NCI-H1048 (cell line): ENCODE data around the gene ZNF382.
"Not testable (repeated sequence)": the region's sequence is repeated elsewhere in the genome, so short reads cannot be mapped to it uniquely, and the experiment has no call there.

Source experiments
- DNase-seq: peaks from one replicate; lab custom pipeline; 2025; lab: John Stamatoyannopoulos, UW

ZNF382 gene

GRCh38 chr19:36605101-36605876 lies at the start of gene ZNF382:
TSS of gene ZNF382 (plus strand) at chr19:36605313. CDS start at chr19:36609915, 4,602 bp downstream.
- no peak for DNase-seq

- DNase-seq, result no peak
Observed at GRCh38 chr19:36564391-36564790, 40.7 kb upstream of the ZNF382 start.

GRCh38 chr19:36572593-36573019 lies 32.5 kb upstream of the ZNF382 start:
- DNase-seq, result no peak

- peak; percentile 38 for DNase-seq
Observed at GRCh38 chr19:36573020-36573894, 31.9 kb upstream of the ZNF382 start, which contains the start of gene ZNF529. TSS of gene ZNF529 (minus strand) at chr19:36573292. CDS start at chr19:36572346, 946 bp downstream.

- DNase-seq, result no peak
Observed at GRCh38 chr19:36573895-36574720, 31.0 kb upstream of the ZNF382 start.

- no peak for DNase-seq
Observed at GRCh38 chr19:36574741-36575140, 30.4 kb upstream of the ZNF382 start.

GRCh38 chr19:36577271-36577996 lies 27.7 kb upstream of the ZNF382 start:
- DNase-seq, result no peak

GRCh38 chr19:36579255-36579654 lies 25.9 kb upstream of the ZNF382 start:
- DNase-seq, result no peak

- not testable (repeated sequence) for DNase-seq
Observed at GRCh38 chr19:36602681-36603080, 2.4 kb upstream of the ZNF382 start.

- DNase-seq, result no peak
Observed at GRCh38 chr19:36604656-36605100, 435 bp upstream of the ZNF382 start.

GRCh38 chr19:36605877-36606478 lies 865 bp downstream of the ZNF382 start:
- no peak for DNase-seq

- no peak for DNase-seq
Observed at GRCh38 chr19:36627057-36627456, 21.9 kb downstream of the ZNF382 start.

- no peak for DNase-seq
Observed at GRCh38 chr19:36635342-36635741, 30.2 kb downstream of the ZNF382 start.

GRCh38 chr19:36638862-36639510 lies 33.9 kb downstream of the ZNF382 start:
- DNase-seq, result no peak

GRCh38 chr19:36646746-36647145 lies 41.6 kb downstream of the ZNF382 start:
- DNase-seq, result no peak

- DNase-seq, result no peak
Observed at GRCh38 chr19:36652958-36653357, 47.8 kb downstream of the ZNF382 start.

- DNase-seq, result no peak
Observed at GRCh38 chr19:36665832-36666231, 60.7 kb downstream of the ZNF382 start.

- DNase-seq, result no peak
Observed at GRCh38 chr19:36668646-36669045, 63.5 kb downstream of the ZNF382 start.

GRCh38 chr19:36672368-36672767 lies 67.3 kb downstream of the ZNF382 start:
- DNase-seq, result no peak

GRCh38 chr19:36674201-36674600 lies 69.1 kb downstream of the ZNF382 start:
- DNase-seq, result no peak
